A549 (cell line): ENCODE data around the gene UBE3C.

Experiments used
- BCL3 ChIP-seq: fragments of >200 bp; sonication (Bioruptor Twin); formaldehyde crosslinking; IDR thresholded peaks from 3 replicates; pipeline ENCODE4 v1.6.1; 2016
- CHD2 ChIP-seq: fragments of 150-350 bp; IDR thresholded peaks from 2 replicates; pipeline ENCODE4 v1.6.1; 2014; ENCODE audit warnings: low read length; ENCODE audit not compliant: partially characterized antibody
- EHMT2 ChIP-seq: fragments of 200-600 bp; sonication (generic); IDR thresholded peaks from 2 replicates; pipeline ENCODE4 v1.6.1; 2016; ENCODE audit warnings: antibody characterized with exemption, low read depth, mild to moderate bottlenecking, moderate library complexity
- EP300 ChIP-seq, 2 experiments: fragments of >200 bp; sonication (Bioruptor Twin); formaldehyde crosslinking; IDR thresholded peaks; 2 replicates in 1 of 2; 3 replicates in 1 of 2; pipeline ENCODE4 v1.6.1; 2016 to 2017
- ESRRA ChIP-seq: fragments of 150-350 bp; IDR thresholded peaks from 2 replicates; pipeline ENCODE4 v1.6.1; 2014; ENCODE audit warnings: mild to moderate bottlenecking, low read length, borderline replicate concordance
- JUNB ChIP-seq: fragments of >200 bp; sonication (Bioruptor Twin); formaldehyde crosslinking; IDR thresholded peaks from 2 replicates; pipeline ENCODE4 v1.6.1; 2016
- MYC ChIP-seq: IDR thresholded peaks from 2 replicates; pipeline ENCODE4 v1.6.1; 2012; ENCODE audit warnings: mild to moderate bottlenecking, inconsistent platforms, low read length, improper control_type of control experiment, borderline replicate concordance
- POLR2A ChIP-seq: IDR thresholded peaks from 2 replicates; pipeline ENCODE4 v1.6.1; 2012; ENCODE audit warnings: mild to moderate bottlenecking, low read length
- ZFP36 ChIP-seq: fragments of 450-650 bp; IDR thresholded peaks from 2 replicates; pipeline ENCODE4 v1.6.1; 2014; ENCODE audit warnings: borderline replicate concordance; ENCODE audit not compliant: partially characterized antibody
- ZNF302 ChIP-seq: fragments of 250-450 bp; sonication (Bioruptor Pico); IDR thresholded peaks from 2 replicates; pipeline ENCODE4 v1.9.0; 2021; ENCODE audit warnings: inconsistent platforms, mild to moderate bottlenecking, moderate library complexity
- TF ChIP-seq, protein P1 (sequence below): fragments of >200 bp; sonication (Bioruptor Twin); formaldehyde crosslinking; IDR thresholded peaks from 3 replicates; pipeline ENCODE4 v1.5.1; 2016

DNA sequence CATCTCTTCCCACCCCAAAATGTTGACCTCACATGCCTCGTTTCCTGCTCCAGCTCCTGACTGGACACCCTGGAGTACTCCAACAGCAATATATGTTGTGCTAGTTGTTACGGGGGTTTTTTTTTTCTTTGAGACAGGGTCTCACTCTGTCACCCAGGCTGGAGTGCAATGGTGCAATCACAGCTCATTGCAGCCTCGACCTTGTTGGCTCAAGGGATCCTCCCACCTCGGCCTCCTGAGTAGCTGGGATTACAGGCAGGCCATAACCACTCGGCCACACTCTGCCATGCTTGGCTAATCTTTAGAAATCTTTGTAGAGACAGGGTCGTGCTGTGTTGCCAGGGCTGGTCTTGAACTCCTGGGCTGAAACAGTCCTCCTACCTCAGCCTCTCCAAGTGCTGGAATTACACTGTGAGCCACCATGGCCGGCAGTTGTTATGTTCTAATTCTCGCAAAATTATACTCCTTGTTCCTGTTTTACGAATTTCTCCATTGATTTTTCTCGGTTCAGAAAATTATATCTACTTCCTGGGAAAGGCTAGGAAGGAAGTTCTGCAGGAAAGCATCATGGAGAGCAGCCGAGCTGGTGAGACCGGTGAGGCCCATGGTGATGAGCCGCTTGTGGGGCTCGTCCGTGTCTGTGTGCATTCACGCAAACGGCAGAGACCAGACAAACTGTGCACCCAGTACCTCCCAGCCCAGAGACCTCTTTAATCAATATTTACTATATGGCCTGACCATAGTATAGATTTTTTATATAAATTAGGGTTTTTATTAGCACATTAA lies 145.7 kb downstream of the UBE3C start:
- TF ChIP-seq, protein P1, sequence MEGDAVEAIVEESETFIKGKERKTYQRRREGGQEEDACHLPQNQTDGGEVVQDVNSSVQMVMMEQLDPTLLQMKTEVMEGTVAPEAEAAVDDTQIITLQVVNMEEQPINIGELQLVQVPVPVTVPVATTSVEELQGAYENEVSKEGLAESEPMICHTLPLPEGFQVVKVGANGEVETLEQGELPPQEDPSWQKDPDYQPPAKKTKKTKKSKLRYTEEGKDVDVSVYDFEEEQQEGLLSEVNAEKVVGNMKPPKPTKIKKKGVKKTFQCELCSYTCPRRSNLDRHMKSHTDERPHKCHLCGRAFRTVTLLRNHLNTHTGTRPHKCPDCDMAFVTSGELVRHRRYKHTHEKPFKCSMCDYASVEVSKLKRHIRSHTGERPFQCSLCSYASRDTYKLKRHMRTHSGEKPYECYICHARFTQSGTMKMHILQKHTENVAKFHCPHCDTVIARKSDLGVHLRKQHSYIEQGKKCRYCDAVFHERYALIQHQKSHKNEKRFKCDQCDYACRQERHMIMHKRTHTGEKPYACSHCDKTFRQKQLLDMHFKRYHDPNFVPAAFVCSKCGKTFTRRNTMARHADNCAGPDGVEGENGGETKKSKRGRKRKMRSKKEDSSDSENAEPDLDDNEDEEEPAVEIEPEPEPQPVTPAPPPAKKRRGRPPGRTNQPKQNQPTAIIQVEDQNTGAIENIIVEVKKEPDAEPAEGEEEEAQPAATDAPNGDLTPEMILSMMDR = no peak
- TF ChIP-seq BCL3 (no peak), ZFP36 (no peak), MYC (no peak), ZNF302 (no peak), JUNB (no peak), EP300 (IDR thresholded peaks at IDR 0.05) (no peak), POLR2A (no peak), ESRRA (no peak), CHD2 (no peak), EHMT2 (no peak)
